Psoas muscle (tissue), 8 donors: ENCODE measurements around the gene ARID4B. TPM values are rescaled to one million over a fixed set of nuclear protein-coding genes. Genes with fewer than 3 reads are reported as not detected.

Experiments used
- ATAC-seq, 4 donors: fragments of 200-7000 bp; cut with Tn5 transposase; one replicate each; pipeline ENCODE4 v1.9.1; 2020; ENCODE audit warnings: moderate library complexity in 3 of 4, mild to moderate bottlenecking in 2 of 4
- DNase-seq, 2 donors: peaks; one replicate each; pipeline ENCODE4 v3.0.0-alpha.2; 2020
- H3K27ac ChIP-seq: fragments of 200-600 bp; one replicate; pipeline ENCODE4 v1.8.0; 2022
- H3K27me3 ChIP-seq, 3 donors: fragments of 200-600 bp in 1 of 3; one replicate each; pipeline versions ENCODE4 v1.6.1 to v1.8.0; 2013 to 2022; ENCODE audit warnings: low read length in 2 of 3, mild to moderate bottlenecking in 2 of 3, moderate library complexity in 1 of 3; ENCODE audit not compliant: insufficient read depth in 3 of 3
- H3K36me3 ChIP-seq, 2 donors: fragments of 200-600 bp in 1 of 2; one replicate each; pipeline versions ENCODE4 v1.6.1 to v1.8.0; 2013 to 2022; ENCODE audit warnings: low read depth in 1 of 2, mild to moderate bottlenecking in 1 of 2, moderate library complexity in 1 of 2; ENCODE audit not compliant: insufficient read depth in 1 of 2
- H3K4me1 ChIP-seq: fragments of 200-600 bp; one replicate; pipeline ENCODE4 v1.8.0; 2022
- H3K4me3 ChIP-seq: fragments of 200-600 bp; one replicate; pipeline ENCODE4 v1.8.0; 2022; ENCODE audit warnings: mild to moderate bottlenecking
- H3K9me3 ChIP-seq: fragments of 200-600 bp; one replicate; pipeline ENCODE4 v1.8.0; 2022
- CTCF ChIP-seq: fragments of 200-600 bp; IDR thresholded peaks from one replicate; pipeline ENCODE4 v1.8.0; 2022; ENCODE audit warnings: antibody characterized with exemption
- WGBS, 3 donors: extraction: QIAGEN DNeasy Blood & Tissue Kit; methylation state at CpG; one replicate each; pipeline versions ENCODE4 v1.1.6 to v1.1.7; 2013; 5-methylcytosine and 5-hydroxymethylcytosine counted together
- intact Hi-C, 2 donors: fragments of 100-400 bp; cut with DNase I; formaldehyde crosslinking; loops; one replicate each; pipeline versions ENCODE4 v1.11.0 to v1.14.2; 2022
- polyA plus RNA-seq, 3 donors: library from polyadenylated mRNA; stranded (reverse); fragments of 200-250 nt; gene quantifications; one replicate each; pipeline ENCODE4 v1.2.3, GENCODE V29; 2013
- total RNA-seq, 4 donors: library from RNA; stranded (reverse); fragmentation: NEBNext Ultra II Directional in 2 of 4; extraction: Animal tissue kit (Norgen Biotek cat#: 25700) in 2 of 4; gene quantifications; one replicate each; pipeline versions ENCODE4 v1.2.1 to v1.2.4, GENCODE V29; 2021 to 2023
- donor health status: healthy with polysubstance abuse.
- donor health status: DM: no; HTN: no; CAD: no; lungs with moderate emphysema.
- donor health status: Bipolar disorder and iron deficiency.
- donor health status: healthy.
- donor health status: DM: yes; HTN: yes; CAD: no.
- donor health status: DM: no; HTN: no; CAD: no.
- donor health status: DM: no; HTN: no; CAD: no.
- donor health status: DM: yes; HTN: yes; CAD: no.

Gene ARID4B
- total and polyA plus RNA-seq, 7 donors = 2.9 to 16.0 (median 13.7) TPM

DNA sequence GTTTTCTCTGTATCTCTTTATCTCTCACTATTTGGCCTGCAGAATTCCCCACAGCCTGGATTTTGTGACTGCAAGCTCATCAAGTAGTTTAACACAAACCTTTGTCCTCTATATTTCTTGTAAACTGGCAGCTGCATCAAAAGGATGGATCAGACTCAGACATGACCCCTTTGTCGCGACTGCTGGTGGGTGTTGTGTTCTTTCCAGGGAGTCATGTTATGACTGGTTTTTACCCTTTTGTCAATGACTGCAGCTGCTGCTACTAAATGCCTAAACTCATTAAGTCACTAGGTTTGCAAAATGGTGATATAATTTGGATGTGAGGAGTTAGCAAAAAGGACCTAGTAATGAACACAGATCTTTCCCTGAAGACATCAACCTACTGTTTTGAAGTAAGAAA is 189.2 kb downstream of the ARID4B start:
- ATAC-seq (no peak), DNase-seq (no peak)
- TF ChIP-seq CTCF = no peak
- intact Hi-C loops = no loop called here
- Histone ChIP-seq H3K9me3 (no peaks in the 10 kb centered on the region), H3K27me3 (no peaks in the 10 kb centered on the region), H3K4me3 (no peak overlapping the region), H3K4me1 (peaks cover 3% of the 10 kb centered on the region), H3K36me3 (peaks cover 12 to 94% of the 10 kb centered on the region in 2 donors), H3K27ac (no peak overlapping the region)
- WGBS, 3 donors = 57 to 80% (median 73%) methylated on average over 2 of the region's 2 CpGs

- peaks cover 12 to 93% of the 10 kb centered on the region in 2 donors for H3K36me3 ChIP-seq
- intact Hi-C loops = no loop called here
- ATAC-seq = no peak
- H3K4me1 ChIP-seq = peaks cover 3% of the 10 kb centered on the region
- H3K4me3 ChIP-seq = no peak overlapping the region
- no peaks in the 10 kb centered on the region for H3K9me3 ChIP-seq
- 47 to 50% (median 49%) methylated on average over 4 of the region's 4 CpGs for WGBS, 3 donors
- no peak overlapping the region for H3K27ac ChIP-seq
- H3K27me3 ChIP-seq = no peaks in the 10 kb centered on the region
- DNase-seq = no peak
- no peak for TF ChIP-seq CTCF
Measured at GRCh38 chr1:235136111-235136510, 191.9 kb downstream of the ARID4B start.

DNA sequence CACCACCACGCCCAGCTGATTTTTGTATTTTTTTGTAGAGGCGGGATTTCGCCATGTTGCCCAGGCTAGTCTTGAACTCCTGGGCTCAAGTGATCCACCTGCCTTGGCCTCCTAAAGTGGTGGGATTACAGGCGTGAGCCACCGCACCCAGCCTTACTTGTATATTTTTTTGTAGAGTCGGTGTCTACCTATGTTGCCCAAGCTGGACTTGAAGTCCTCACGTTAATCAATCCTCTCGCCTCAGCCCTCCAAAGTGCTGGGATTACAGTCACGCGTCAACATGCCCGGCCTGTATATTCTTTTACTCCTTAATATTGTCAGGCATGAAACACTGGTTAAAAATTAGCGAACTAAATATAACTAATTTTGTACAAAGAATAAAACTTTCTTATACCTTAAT is 193.8 kb downstream of the ARID4B start:
- no peak overlapping the region for H3K27ac ChIP-seq
- peaks cover 10 to 79% of the 10 kb centered on the region in 2 donors for H3K36me3 ChIP-seq
- DNase-seq (no peak), ATAC-seq (no peak)
- no peak overlapping the region for H3K4me3 ChIP-seq
- intact Hi-C loops = no loop called here
- H3K27me3 ChIP-seq = no peaks in the 10 kb centered on the region
- H3K9me3 ChIP-seq = no peaks in the 10 kb centered on the region
- WGBS, 3 donors = 97 to 98% (median 97%) methylated on average over 12 of the region's 12 CpGs
- TF ChIP-seq CTCF = no peak
- H3K4me1 ChIP-seq = peaks cover 3% of the 10 kb centered on the region

DNA sequence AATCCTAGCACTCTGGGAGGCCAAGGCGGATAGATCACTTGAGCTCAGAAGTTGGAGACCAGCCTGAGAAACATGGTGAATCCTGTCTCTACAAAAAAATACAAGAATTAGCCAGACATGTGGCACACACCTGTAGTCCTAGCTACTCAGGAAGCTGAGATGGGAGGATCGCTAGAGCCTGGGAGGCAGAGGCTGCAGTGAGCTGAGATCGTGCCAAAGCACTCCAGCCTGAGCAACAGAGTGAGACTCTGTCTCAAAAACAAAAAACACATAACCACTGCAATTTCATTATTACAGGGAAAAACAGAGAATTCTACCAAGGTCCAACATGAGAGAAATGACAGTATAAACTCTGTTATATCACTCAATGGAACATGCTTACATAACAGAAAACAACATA is 194.9 kb downstream of the ARID4B start:
- Histone ChIP-seq H3K9me3 (no peaks in the 10 kb centered on the region), H3K36me3 (peaks cover 10 to 69% of the 10 kb centered on the region in 2 donors), H3K27ac (no peak overlapping the region), H3K27me3 (no peaks in the 10 kb centered on the region), H3K4me1 (peaks cover 3% of the 10 kb centered on the region), H3K4me3 (no peak overlapping the region)
- DNase-seq = no peak
- intact Hi-C loops = no loop called here
- no peak for ATAC-seq
- WGBS, 3 donors = 92 to 96% (median 94%) methylated on average over 3 of the region's 3 CpGs
- no peak for TF ChIP-seq CTCF

DNA sequence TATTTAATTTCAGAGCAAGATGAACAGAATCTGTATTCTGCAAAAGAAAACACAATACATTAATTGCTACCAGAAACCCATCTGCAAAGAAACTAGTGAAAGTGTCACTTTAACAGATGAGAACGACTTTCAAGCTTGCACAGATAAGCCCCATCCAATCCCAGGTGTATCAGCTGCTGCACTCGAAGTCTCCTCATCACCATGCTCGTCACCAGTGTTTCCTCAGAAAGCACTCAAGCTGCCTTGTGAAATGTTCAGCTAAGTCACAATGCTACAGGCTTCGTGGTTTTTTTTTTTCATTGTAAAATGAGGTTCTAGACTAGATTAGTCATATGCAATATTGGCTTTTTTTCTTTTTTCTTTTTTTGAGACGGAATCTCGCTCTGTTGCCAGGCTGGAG is 196.0 kb downstream of the ARID4B start:
- Histone ChIP-seq H3K36me3 (peaks cover 2 to 57% of the 10 kb centered on the region in 2 donors), H3K4me1 (peaks cover 10% of the 10 kb centered on the region), H3K9me3 (no peaks in the 10 kb centered on the region), H3K27me3 (no peaks in the 10 kb centered on the region), H3K27ac (no peak overlapping the region), H3K4me3 (no peak overlapping the region)
- ATAC-seq (no peak), DNase-seq (no peak)
- TF ChIP-seq CTCF = no peak
- WGBS, 3 donors = 79 to 87% (median 86%) methylated on average over 6 of the region's 6 CpGs
- intact Hi-C loops = no loop called here
